MM.1S (cell line): Measurements from ENCODE around the gene MAP3K19.

ENCODE experiments used
- DNase-seq: peaks from one replicate; pipeline ENCODE4 v3.0.0-alpha.2; 2015
- H2AFZ ChIP-seq: fragments of 300-600 bp; sonication (generic); 2 replicates; pipeline ENCODE4 v1.6.0; 2016; ENCODE audit warnings: antibody characterized with exemption, low read length
- H3F3A ChIP-seq: fragments of 300-600 bp; sonication (generic); 2 replicates; pipeline ENCODE4 v1.6.1; 2016; ENCODE audit warnings: mild to moderate bottlenecking, antibody characterized with exemption, low read length, moderate library complexity, mixed read lengths; ENCODE audit not compliant: insufficient read depth
- H3K27ac ChIP-seq: fragments of 300-600 bp; sonication (generic); 2 replicates; pipeline ENCODE4 v1.5.1; 2016; ENCODE audit warnings: mild to moderate bottlenecking, low read length
- H3K27me3 ChIP-seq: fragments of 300-600 bp; sonication (generic); replicated peaks from 2 replicates; pipeline ENCODE4 v1.6.0; 2016; ENCODE audit warnings: low read length; ENCODE audit not compliant: insufficient read depth
- H3K36me3 ChIP-seq: fragments of 300-600 bp; sonication (generic); replicated peaks from 2 replicates; pipeline ENCODE4 v1.6.1; 2016; ENCODE audit warnings: mild to moderate bottlenecking, low read length, mixed read lengths; ENCODE audit not compliant: insufficient read depth
- H3K4me1 ChIP-seq: fragments of 300-600 bp; sonication (generic); 2 replicates; pipeline ENCODE4 v1.6.1; 2016; ENCODE audit warnings: low read length, mixed read lengths
- H3K4me2 ChIP-seq: fragments of 300-600 bp; sonication (generic); 2 replicates; pipeline ENCODE4 v1.6.0; 2016; ENCODE audit warnings: low read depth, low read length
- H3K4me3 ChIP-seq: fragments of 300-600 bp; sonication (generic); 2 replicates; pipeline ENCODE4 v1.5.1; 2016; ENCODE audit warnings: low read length, mixed read lengths
- H3K79me2 ChIP-seq: fragments of 300-600 bp; sonication (generic); 2 replicates; pipeline ENCODE4 v1.6.1; 2016; ENCODE audit warnings: mixed run types, low read length, mixed read lengths
- H3K9ac ChIP-seq: fragments of 300-600 bp; sonication (generic); 2 replicates; pipeline ENCODE4 v1.6.1; 2016; ENCODE audit warnings: low read length, mixed read lengths
- H3K9me2 ChIP-seq: fragments of 300-600 bp; sonication (generic); replicated peaks from 2 replicates; pipeline ENCODE4 v1.6.1; 2016; ENCODE audit warnings: mild to moderate bottlenecking, low read length, mixed read lengths; ENCODE audit not compliant: insufficient read depth
- H3K9me3 ChIP-seq: fragments of 300-600 bp; sonication (generic); replicated peaks from 2 replicates; pipeline ENCODE4 v1.6.1; 2016; ENCODE audit warnings: mild to moderate bottlenecking, low read length, mixed read lengths; ENCODE audit not compliant: insufficient read depth
- H4K20me1 ChIP-seq: fragments of 300-600 bp; sonication (generic); 2 replicates; pipeline ENCODE4 v1.6.1; 2016; ENCODE audit warnings: mild to moderate bottlenecking, low read length, moderate library complexity, mixed read lengths; ENCODE audit not compliant: insufficient read depth
- CTCF ChIP-seq: fragments of 300-600 bp; sonication (generic); IDR thresholded peaks from 2 replicates; pipeline ENCODE4 v1.5.1; 2016; ENCODE audit warnings: antibody characterized with exemption, low read length, mixed read lengths
- EZH2 ChIP-seq: fragments of 300-600 bp; sonication (generic); optimal IDR thresholded peaks from 2 replicates; pipeline ENCODE3; 2017; ENCODE audit warnings: low read depth, mild to moderate bottlenecking, antibody characterized with exemption, low read length, mixed read lengths
- EZH2phosphoT487 ChIP-seq: fragments of 300-600 bp; sonication (generic); IDR thresholded peaks from 2 replicates; pipeline ENCODE4 v1.6.1; 2018; ENCODE audit warnings: antibody characterized with exemption, low read length

The MAP3K19 gene

GRCh38 chr2:134954065-134954464, 93.2 kb downstream of the MAP3K19 start:
- Histone ChIP-seq H3K4me2 (no peak overlapping the region), H3K4me3 (no peak overlapping the region), H3K9me2 (no peaks in the 10 kb centered on the region), H3K9me3 (no peaks in the 10 kb centered on the region), H3K27me3 (no peaks in the 10 kb centered on the region), H3K79me2 (peaks cover 18% of the 10 kb centered on the region), H3K9ac (no peak overlapping the region), H2AFZ (no peak overlapping the region), H4K20me1 (no peaks in the 10 kb centered on the region; the same call in 1 of the 2 replicates), H3K36me3 (peaks cover 13% of the 10 kb centered on the region; the same call in 1 of the 2 replicates), H3K4me1 (no peaks in the 10 kb centered on the region), H3F3A (no peaks in the 10 kb centered on the region), H3K27ac (no peak overlapping the region)
- DNase-seq: no peak
- no peak for TF ChIP-seq CTCF
- no peak for TF ChIP-seq EZH2phosphoT487
- no peak for TF ChIP-seq EZH2

GRCh38 chr2:134952608-134953007, 94.6 kb downstream of the MAP3K19 start:
- no peak overlapping the region for H3K9ac ChIP-seq

GRCh38 chr2:134950886-134951285, 96.4 kb downstream of the MAP3K19 start:
- Histone ChIP-seq H3K4me2 (no peak overlapping the region), H4K20me1 (no peaks in the 10 kb centered on the region; the same call in 1 of the 2 replicates), H3K79me2 (peaks cover 41% of the 10 kb centered on the region), H3K36me3 (peaks cover 25% of the 10 kb centered on the region), H3K9me3 (no peaks in the 10 kb centered on the region), H3F3A (no peaks in the 10 kb centered on the region), H3K27me3 (no peaks in the 10 kb centered on the region), H2AFZ (no peak overlapping the region), H3K4me1 (no peaks in the 10 kb centered on the region), H3K27ac (no peak overlapping the region), H3K9ac (no peak overlapping the region), H3K9me2 (no peaks in the 10 kb centered on the region), H3K4me3 (no peak overlapping the region)
- DNase-seq: no peak
- no peak for TF ChIP-seq CTCF
- TF ChIP-seq EZH2phosphoT487: no peak
- TF ChIP-seq EZH2: no peak

More at GRCh38 chr2:134952608-134953007, 94.6 kb downstream of the MAP3K19 start:
- Histone ChIP-seq H3K4me2 (no peak overlapping the region), H3K36me3 (peaks cover 16% of the 10 kb centered on the region), H3K4me3 (no peak overlapping the region), H3F3A (no peaks in the 10 kb centered on the region), H4K20me1 (no peaks in the 10 kb centered on the region; the same call in 1 of the 2 replicates), H2AFZ (no peak overlapping the region), H3K79me2 (peaks cover 30% of the 10 kb centered on the region), H3K9me2 (no peaks in the 10 kb centered on the region), H3K27ac (no peak overlapping the region), H3K4me1 (no peaks in the 10 kb centered on the region), H3K27me3 (no peaks in the 10 kb centered on the region), H3K9me3 (no peaks in the 10 kb centered on the region)
- DNase-seq: no peak
- no peak for TF ChIP-seq CTCF
- TF ChIP-seq EZH2phosphoT487: no peak
- no peak for TF ChIP-seq EZH2
